Measurements from ENCODE around the gene ASTN2. TPM values are rescaled to one million over a fixed set of nuclear protein-coding genes. Genes with fewer than 3 reads are reported as not detected.

Gene ASTN2
- total and polyA plus RNA-seq, 10 of the 15 experiments (the other 5 are each of a cell fraction or from before 2014, with no cell fraction given), result 1.4 to 15.7 (median 7.0) TPM

DNA sequence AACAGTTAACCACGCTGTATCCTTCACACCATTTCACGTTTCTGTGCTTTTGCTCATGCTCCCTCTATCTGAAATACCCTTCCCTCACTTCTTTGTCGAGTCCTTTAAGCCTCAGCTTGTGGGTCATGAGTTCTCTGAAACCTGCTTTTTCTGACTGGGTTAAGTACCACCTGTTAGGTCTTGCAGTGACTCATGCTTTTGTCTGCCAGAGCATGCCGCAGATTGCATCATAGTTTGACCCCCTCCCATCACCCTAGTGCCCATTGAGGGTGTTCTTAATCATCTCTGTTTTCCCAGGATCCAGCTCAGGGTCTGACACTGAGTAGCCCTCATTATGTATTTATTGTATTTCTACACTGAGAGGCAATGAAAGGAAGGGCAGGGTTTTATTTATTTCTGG is 190.2 kb downstream of the ASTN2 start:
- SMC1A ChIA-PET (ENCODE audit: uncharacterized antibody, unreplicated experiment), result no interaction called here
- no peak overlapping the region for H3K4me2 ChIP-seq (ENCODE audit: control insufficient read depth, insufficient read depth)
- H4K20me1 ChIP-seq (ENCODE audit: control insufficient read depth, insufficient read depth), result no peaks in the 10 kb centered on the region
- H3K36me3 ChIP-seq (ENCODE audit: control insufficient read depth in 2 of 2, insufficient read depth in 2 of 2, low read length in 1 of 2), result no peaks in the 10 kb centered on the region
- no peak overlapping the region for H2AFZ ChIP-seq (ENCODE audit: control insufficient read depth, low read depth, low read length)
- no peak for TF ChIP-seq EGR1 (IDR thresholded peaks at IDR 0.05; ENCODE audit: borderline replicate concordance in 1 of 2, low read depth in 2 of 2, low read length in 2 of 2)
- TF ChIP-seq, protein P1, sequence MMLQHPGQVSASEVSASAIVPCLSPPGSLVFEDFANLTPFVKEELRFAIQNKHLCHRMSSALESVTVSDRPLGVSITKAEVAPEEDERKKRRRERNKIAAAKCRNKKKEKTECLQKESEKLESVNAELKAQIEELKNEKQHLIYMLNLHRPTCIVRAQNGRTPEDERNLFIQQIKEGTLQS (IDR thresholded peaks at IDR 0.05; ENCODE audit: borderline replicate concordance, extremely low read depth, low read depth, low read length), result no peak
- TF ChIP-seq RELA (IDR thresholded peaks at IDR 0.05; ENCODE audit: borderline replicate concordance, partially characterized antibody), result no peak
- RAD21 ChIA-PET (ENCODE audit: unreplicated experiment), result no interaction called here
- POLR2A ChIA-PET, result no interaction called here
- 0% methylated on average over 4 of the region's 4 CpGs for WGBS (ENCODE audit: insufficient coverage, insufficient replicate concordance, low lambda C conversion rate, missing lambda C conversion rate)
- no peak overlapping the region for H3K9ac ChIP-seq (ENCODE audit: control insufficient read depth, insufficient read depth, low read length)
- FAIRE-seq (no peak), ATAC-seq (no peak), DNase-seq (ENCODE audit: low read depth, low spot score) (no peak)
- no peak overlapping the region for H3K27ac ChIP-seq (ENCODE audit: control insufficient read depth, insufficient read depth)
- no TSS peak for BruUV-seq (replicated peaks)
- in situ Hi-C loops (cut with MboI), result no loop called here
- no peaks in the 10 kb centered on the region for H3K79me2 ChIP-seq (ENCODE audit: control insufficient read depth, insufficient read depth, low read length)
- no peaks in the 10 kb centered on the region for H3K4me1 ChIP-seq (ENCODE audit: control insufficient read depth, insufficient read depth, low read length)
- no peaks in the 10 kb centered on the region; a peak in 1 of 4 replicates for H3K27me3 ChIP-seq (replicated peaks in 1 of 2; ENCODE audit: control insufficient read depth in 2 of 2, insufficient read depth in 2 of 2, low read length in 1 of 2)
- CTCF ChIA-PET, result no interaction called here
- no peaks in the 10 kb centered on the region for H3K9me3 ChIP-seq (replicated peaks; ENCODE audit: control insufficient read depth, insufficient read depth, low read length)
- no peak overlapping the region for H3K4me3 ChIP-seq
- intact Hi-C loops (cut with micrococcal nuclease; ENCODE audit: unreplicated experiment), result no loop called here

DNA sequence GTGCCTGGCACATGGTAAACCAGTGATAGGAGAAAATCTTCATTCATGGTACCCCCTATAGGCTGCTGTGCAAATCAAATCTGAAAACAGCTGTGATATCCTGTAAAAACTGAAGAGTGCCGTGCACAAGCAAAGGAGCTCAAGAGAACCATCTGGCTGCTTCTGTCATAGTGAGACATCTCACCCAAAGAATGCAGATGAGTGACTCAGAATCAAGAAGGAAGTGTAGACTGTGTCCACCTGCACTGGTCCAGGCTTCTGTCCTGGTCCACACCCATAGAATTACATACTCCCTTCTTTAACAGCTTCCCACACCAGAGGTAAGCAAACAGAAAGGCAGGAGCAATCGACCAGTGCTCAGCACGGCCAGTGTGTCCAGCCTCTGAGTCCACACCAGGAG is 195.9 kb downstream of the ASTN2 start:
- POLR2A ChIA-PET, result no interaction called here
- no peak for FAIRE-seq
- no peak for ATAC-seq
- TF ChIP-seq ETV6 (conservative IDR thresholded peaks at IDR 0.05 in 1 of 2, IDR thresholded peaks at IDR 0.05 in 1 of 2; ENCODE audit: borderline replicate concordance in 1 of 2, low read depth in 1 of 2) (no peak), SMC3 (IDR thresholded peaks at IDR 0.05; ENCODE audit: borderline replicate concordance, low read length) (no peak), STAT1 (conservative IDR thresholded peaks at IDR 0.05) (no peak), ZNF24 (IDR thresholded peaks at IDR 0.05) (no peak), BHLHE40 (IDR thresholded peaks at IDR 0.05; ENCODE audit: borderline replicate concordance in 1 of 2, low read depth in 2 of 2, low read length in 1 of 2) (no peak), MTA2 (IDR thresholded peaks at IDR 0.05; ENCODE audit: low read depth) (no peak), STAT3 (IDR thresholded peaks at IDR 0.05; ENCODE audit: low read depth, low read length) (no peak), CHD1 (IDR thresholded peaks at IDR 0.05; ENCODE audit: low read depth, low read length) (no peak), TCF12 (IDR thresholded peaks at IDR 0.05; ENCODE audit: low read depth, low read length) (no peak), NR2C1 (IDR thresholded peaks at IDR 0.05) (no peak), CHD4 (IDR thresholded peaks at IDR 0.05) (no peak), MYC (IDR thresholded peaks at IDR 0.05; ENCODE audit: insufficient read depth, insufficient read length, insufficient replicate concordance, low read length, severe bottlenecking) (no peak)
- TF ChIP-seq, protein P2, sequence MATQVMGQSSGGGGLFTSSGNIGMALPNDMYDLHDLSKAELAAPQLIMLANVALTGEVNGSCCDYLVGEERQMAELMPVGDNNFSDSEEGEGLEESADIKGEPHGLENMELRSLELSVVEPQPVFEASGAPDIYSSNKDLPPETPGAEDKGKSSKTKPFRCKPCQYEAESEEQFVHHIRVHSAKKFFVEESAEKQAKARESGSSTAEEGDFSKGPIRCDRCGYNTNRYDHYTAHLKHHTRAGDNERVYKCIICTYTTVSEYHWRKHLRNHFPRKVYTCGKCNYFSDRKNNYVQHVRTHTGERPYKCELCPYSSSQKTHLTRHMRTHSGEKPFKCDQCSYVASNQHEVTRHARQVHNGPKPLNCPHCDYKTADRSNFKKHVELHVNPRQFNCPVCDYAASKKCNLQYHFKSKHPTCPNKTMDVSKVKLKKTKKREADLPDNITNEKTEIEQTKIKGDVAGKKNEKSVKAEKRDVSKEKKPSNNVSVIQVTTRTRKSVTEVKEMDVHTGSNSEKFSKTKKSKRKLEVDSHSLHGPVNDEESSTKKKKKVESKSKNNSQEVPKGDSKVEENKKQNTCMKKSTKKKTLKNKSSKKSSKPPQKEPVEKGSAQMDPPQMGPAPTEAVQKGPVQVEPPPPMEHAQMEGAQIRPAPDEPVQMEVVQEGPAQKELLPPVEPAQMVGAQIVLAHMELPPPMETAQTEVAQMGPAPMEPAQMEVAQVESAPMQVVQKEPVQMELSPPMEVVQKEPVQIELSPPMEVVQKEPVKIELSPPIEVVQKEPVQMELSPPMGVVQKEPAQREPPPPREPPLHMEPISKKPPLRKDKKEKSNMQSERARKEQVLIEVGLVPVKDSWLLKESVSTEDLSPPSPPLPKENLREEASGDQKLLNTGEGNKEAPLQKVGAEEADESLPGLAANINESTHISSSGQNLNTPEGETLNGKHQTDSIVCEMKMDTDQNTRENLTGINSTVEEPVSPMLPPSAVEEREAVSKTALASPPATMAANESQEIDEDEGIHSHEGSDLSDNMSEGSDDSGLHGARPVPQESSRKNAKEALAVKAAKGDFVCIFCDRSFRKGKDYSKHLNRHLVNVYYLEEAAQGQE (IDR thresholded peaks at IDR 0.05; ENCODE audit: low read depth, low read length), result no peak

More for the DNA sequence above, 195.9 kb downstream of the ASTN2 start:
- H3K4me3 ChIP-seq, result no peak overlapping the region
- ChIA-PET RAD21 (ENCODE audit: unreplicated experiment) (no interaction called here), SMC1A (ENCODE audit: uncharacterized antibody, unreplicated experiment) (no interaction called here), CTCF (no interaction called here)
- H3K9ac ChIP-seq (ENCODE audit: control insufficient read depth, insufficient read depth, low read length), result no peak overlapping the region
- intact Hi-C loops (cut with micrococcal nuclease; ENCODE audit: unreplicated experiment), result no loop called here
- in situ Hi-C loops (cut with MboI), result no loop called here
- H2AFZ ChIP-seq (ENCODE audit: control insufficient read depth, low read depth, low read length), result no peak overlapping the region
- DNase-seq (ENCODE audit: low read depth, low spot score), result no peak
- no peaks in the 10 kb centered on the region for H3K9me3 ChIP-seq (replicated peaks; ENCODE audit: control insufficient read depth, insufficient read depth, low read length)
- H4K20me1 ChIP-seq (ENCODE audit: control insufficient read depth, insufficient read depth), result no peaks in the 10 kb centered on the region
- H3K79me2 ChIP-seq (ENCODE audit: control insufficient read depth, insufficient read depth, low read length), result no peaks in the 10 kb centered on the region
- no TSS peak for BruUV-seq (replicated peaks)
- 0% methylated on average over 3 of the region's 3 CpGs for WGBS (ENCODE audit: insufficient coverage, insufficient replicate concordance, low lambda C conversion rate, missing lambda C conversion rate)
- no peaks in the 10 kb centered on the region for H3K36me3 ChIP-seq (ENCODE audit: control insufficient read depth in 2 of 2, insufficient read depth in 2 of 2, low read length in 1 of 2)
- no peak overlapping the region for H3K27ac ChIP-seq (ENCODE audit: control insufficient read depth, insufficient read depth)
- H3K4me2 ChIP-seq (ENCODE audit: control insufficient read depth, insufficient read depth), result no peak overlapping the region
- no peaks in the 10 kb centered on the region; a peak in 1 of 4 replicates for H3K27me3 ChIP-seq (replicated peaks in 1 of 2; ENCODE audit: control insufficient read depth in 2 of 2, insufficient read depth in 2 of 2, low read length in 1 of 2)
- no peaks in the 10 kb centered on the region for H3K4me1 ChIP-seq (ENCODE audit: control insufficient read depth, insufficient read depth, low read length)
